SK-N-SH (cell line): Measurements from ENCODE around the gene MOB2. TPM values are rescaled to one million over a fixed set of nuclear protein-coding genes. Genes with fewer than 3 reads are reported as not detected.
"Not testable (repeated sequence)": the region's sequence is repeated elsewhere in the genome, so short reads cannot be mapped to it uniquely, and the experiment has no call there.

Experiments used
- CTCF ChIA-PET: fragments of 300-600, 350-600 bp; formaldehyde crosslinking; extraction: SDS; loops from one replicate; lab custom pipeline; 2021; lab: Yijun Ruan, JAX
- POLR2A ChIA-PET: fragments of 350-600 bp; sonication (Branson Sonifier 250); formaldehyde crosslinking; extraction: SDS; loops from one replicate; lab custom pipeline; 2020; ENCODE audit warnings: antibody characterized with exemption, inconsistent platforms; lab: Yijun Ruan, JAX
- DNase-seq: peaks from one replicate; pipeline ENCODE4 v3.0.0; 2012
- H2AFZ ChIP-seq: fragments of 200-600 bp; sonication (generic); 2 replicates; pipeline ENCODE4 v1.8.1; 2016; ENCODE audit warnings: antibody characterized with exemption, mild to moderate bottlenecking, low read depth
- H3F3A ChIP-seq: fragments of 200-600 bp; sonication (generic); replicated peaks from 2 replicates; pipeline ENCODE3; 2016; ENCODE audit warnings: antibody characterized with exemption, mild to moderate bottlenecking; ENCODE audit not compliant: insufficient read depth
- H3K27ac ChIP-seq, 2 experiments: fragments of 200-500 bp in 1 of 2; fragments of 200-600 bp in 1 of 2; sonication (Bioruptor generic) in 1 of 2; sonication (generic), shearing (Covaris generic) in 1 of 2; 2 replicates each; pipeline versions ENCODE4 v1.5.1 to v1.6.1; 2014 to 2016; ENCODE audit warnings: low read depth in 2 of 2, inconsistent platforms in 1 of 2, low read length in 1 of 2, mild to moderate bottlenecking in 1 of 2, mixed read lengths in 1 of 2
- H3K27me3 ChIP-seq: fragments of 200-600 bp; sonication (generic), shearing (Covaris generic); 2 replicates; pipeline ENCODE4 v1.6.1; 2016; ENCODE audit warnings: mixed run types; ENCODE audit not compliant: insufficient read depth
- H3K36me3 ChIP-seq, 2 experiments: fragments of 200-500 bp in 1 of 2; fragments of 200-600 bp in 1 of 2; sonication (Bioruptor generic) in 1 of 2; sonication (generic) in 1 of 2; replicated peaks in 1 of 2; 2 replicates each; pipeline versions ENCODE3 to v1.5.1; 2014 to 2016; ENCODE audit warnings: low read length in 1 of 2, mild to moderate bottlenecking in 1 of 2; ENCODE audit not compliant: insufficient read depth in 2 of 2, control insufficient read depth in 1 of 2
- H3K4me1 ChIP-seq, 2 experiments: fragments of 200-500 bp in 1 of 2; fragments of 200-600 bp in 1 of 2; sonication (Bioruptor generic) in 1 of 2; sonication (generic), shearing (Covaris generic) in 1 of 2; 2 replicates each; pipeline versions ENCODE4 v1.5.1 to v1.6.1; 2014 to 2016; ENCODE audit warnings: low read depth in 1 of 2, low read length in 1 of 2, mixed run types in 1 of 2; ENCODE audit not compliant: insufficient read depth in 2 of 2, control insufficient read depth in 1 of 2
- H3K4me2 ChIP-seq: fragments of 200-600 bp; sonication (generic), shearing (Covaris generic); 2 replicates; pipeline ENCODE4 v1.6.1; 2017; ENCODE audit warnings: mixed run types
- H3K4me3 ChIP-seq, 2 experiments: fragments of 200-500 bp in 1 of 2; fragments of 200-600 bp in 1 of 2; sonication (Bioruptor generic) in 1 of 2; sonication (generic), shearing (Covaris generic) in 1 of 2; 2 replicates each; pipeline versions ENCODE4 v1.5.1 to v1.8.1; 2014 to 2016; ENCODE audit warnings: low read depth in 2 of 2, inconsistent platforms in 1 of 2, low read length in 1 of 2, mild to moderate bottlenecking in 1 of 2, mixed read lengths in 1 of 2, moderate library complexity in 1 of 2
- H3K79me2 ChIP-seq: fragments of 200-600 bp; sonication (generic); 2 replicates; pipeline ENCODE4 v1.8.1; 2017; ENCODE audit warnings: mild to moderate bottlenecking; ENCODE audit not compliant: insufficient read depth
- H3K9ac ChIP-seq: fragments of 200-600 bp; sonication (generic); 2 replicates; pipeline ENCODE4 v1.6.1; 2017; ENCODE audit warnings: mixed run types
- H3K9me2 ChIP-seq: fragments of 200-600 bp; sonication (generic); 2 replicates; pipeline ENCODE4 v1.6.1; 2017; ENCODE audit warnings: mixed run types
- H3K9me3 ChIP-seq: fragments of 200-600 bp; sonication (generic); 2 replicates; pipeline ENCODE4 v1.6.1; 2017; ENCODE audit warnings: mixed run types, mild to moderate bottlenecking, moderate library complexity
- H4K20me1 ChIP-seq: fragments of 200-600 bp; sonication (generic); 2 replicates; pipeline ENCODE4 v1.6.1; 2017; ENCODE audit warnings: mild to moderate bottlenecking, mixed run types; ENCODE audit not compliant: insufficient read depth
- EZH2phosphoT487 ChIP-seq: fragments of 200-600 bp; sonication (generic); IDR thresholded peaks from 2 replicates; pipeline ENCODE4 v1.6.1; 2017; ENCODE audit warnings: low read depth, mixed run types, mild to moderate bottlenecking, antibody characterized with exemption, moderate library complexity, borderline replicate concordance
- GATA2 ChIP-seq: sonication (generic); formaldehyde crosslinking; IDR thresholded peaks from 2 replicates; pipeline ENCODE4 v1.5.0; 2020; ENCODE audit warnings: mild to moderate bottlenecking, missing genetic modification reagents
- NFIC ChIP-seq: IDR thresholded peaks from 2 replicates; pipeline ENCODE4 v1.4.0; 2012; ENCODE audit warnings: borderline replicate concordance
- RFX5 ChIP-seq: IDR thresholded peaks from 2 replicates; pipeline ENCODE4 v1.6.1; 2012; ENCODE audit warnings: mild to moderate bottlenecking, improper control_type of control experiment, low read length
- RXRA ChIP-seq: IDR thresholded peaks from 2 replicates; pipeline ENCODE4 v1.4.0; 2012; ENCODE audit warnings: low read depth, mild to moderate bottlenecking, borderline replicate concordance
- SIN3A ChIP-seq: IDR thresholded peaks from 2 replicates; pipeline ENCODE4 v1.6.1; 2012; ENCODE audit warnings: low read depth, mild to moderate bottlenecking, low read length, moderate library complexity, borderline replicate concordance
- TAF1 ChIP-seq: IDR thresholded peaks from 2 replicates; pipeline ENCODE4 v1.6.1; 2012; ENCODE audit warnings: low read depth, mild to moderate bottlenecking, low read length, moderate library complexity, borderline replicate concordance
- TEAD4 ChIP-seq: IDR thresholded peaks from 2 replicates; pipeline ENCODE4 v1.4.0; 2012; ENCODE audit warnings: mild to moderate bottlenecking, borderline replicate concordance; ENCODE audit not compliant: insufficient read depth
- YY1 ChIP-seq: IDR thresholded peaks from 2 replicates; pipeline ENCODE4 v1.4.0; 2012; ENCODE audit warnings: low read depth, mild to moderate bottlenecking
- WGBS: methylation state at CpG from one replicate; pipeline ENCODE4 v1.1.6; 2017; ENCODE audit warnings: low lambda C conversion rate; 5-methylcytosine and 5-hydroxymethylcytosine counted together
- polyA plus RNA-seq, 3 experiments: library from polyadenylated mRNA; depleted of rRNA; stranded (reverse); fragments of >200 nt; gene quantifications; 2 replicates each; pipeline ENCODE4 v1.2.3, GENCODE V29; 2012
- TF ChIP-seq, protein P1 (sequence below): IDR thresholded peaks from 2 replicates; pipeline ENCODE4 v1.4.0; 2012; ENCODE audit warnings: low read depth, borderline replicate concordance
- TF ChIP-seq, protein P2 (sequence below): IDR thresholded peaks from 2 replicates; pipeline ENCODE4; 2012

MOB2 gene
- polyA plus RNA-seq, 1 of the 3 experiments (the other 2 are of a cell fraction), result 45.8 TPM

DNA sequence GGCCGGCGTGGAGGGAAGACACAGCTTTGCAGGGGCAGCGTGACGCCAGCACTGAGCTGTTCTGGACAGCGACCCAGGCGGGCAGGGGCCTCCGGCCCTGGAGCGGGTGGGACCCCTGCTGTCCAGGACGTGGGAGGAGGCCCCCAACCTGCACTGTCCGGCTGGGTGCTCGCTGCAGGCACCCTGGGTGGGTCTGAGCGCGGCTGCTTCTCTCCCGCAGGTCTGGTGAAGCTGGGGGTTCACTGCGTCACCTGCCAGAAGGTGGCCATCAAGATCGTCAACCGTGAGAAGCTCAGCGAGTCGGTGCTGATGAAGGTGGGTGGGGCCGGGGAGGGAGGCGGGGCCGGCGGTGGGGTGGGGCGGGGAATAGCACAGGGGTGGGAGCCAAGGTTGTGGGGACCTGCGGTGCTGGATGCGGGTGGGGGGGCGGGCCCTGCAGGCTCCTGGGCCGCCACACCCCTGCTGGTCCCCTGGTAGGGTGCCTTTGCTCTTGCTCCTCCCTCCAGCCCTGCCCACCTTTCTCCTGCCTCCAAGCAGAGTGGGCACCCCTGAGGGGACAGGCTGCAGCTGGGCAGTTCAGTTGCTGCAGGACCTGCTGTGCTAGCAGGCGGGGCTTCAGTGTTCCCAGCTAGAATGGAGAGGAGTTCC is 50.6 kb downstream of the MOB2 start:
- peak; percentile 73 for DNase-seq
- H4K20me1 ChIP-seq, result no peaks in the 10 kb centered on the region
- H3K4me3 ChIP-seq, result no peak overlapping the region
- no peaks in the 10 kb centered on the region for H3K36me3 ChIP-seq
- WGBS, result 48% methylated on average over 15 of the region's 29 CpGs
- H3K9me3 ChIP-seq, result no peaks in the 10 kb centered on the region
- no peak overlapping the region; a peak in 1 of 4 replicates for H3K27ac ChIP-seq
- TF ChIP-seq NFIC (no peak), EZH2phosphoT487 (no peak), RFX5 (no peak), TAF1 (no peak), SIN3A (no peak), GATA2 (CRISPR knock-in tag) (no peak), YY1 (no peak), TEAD4 (no peak), RXRA (no peak)
- TF ChIP-seq, protein P1, sequence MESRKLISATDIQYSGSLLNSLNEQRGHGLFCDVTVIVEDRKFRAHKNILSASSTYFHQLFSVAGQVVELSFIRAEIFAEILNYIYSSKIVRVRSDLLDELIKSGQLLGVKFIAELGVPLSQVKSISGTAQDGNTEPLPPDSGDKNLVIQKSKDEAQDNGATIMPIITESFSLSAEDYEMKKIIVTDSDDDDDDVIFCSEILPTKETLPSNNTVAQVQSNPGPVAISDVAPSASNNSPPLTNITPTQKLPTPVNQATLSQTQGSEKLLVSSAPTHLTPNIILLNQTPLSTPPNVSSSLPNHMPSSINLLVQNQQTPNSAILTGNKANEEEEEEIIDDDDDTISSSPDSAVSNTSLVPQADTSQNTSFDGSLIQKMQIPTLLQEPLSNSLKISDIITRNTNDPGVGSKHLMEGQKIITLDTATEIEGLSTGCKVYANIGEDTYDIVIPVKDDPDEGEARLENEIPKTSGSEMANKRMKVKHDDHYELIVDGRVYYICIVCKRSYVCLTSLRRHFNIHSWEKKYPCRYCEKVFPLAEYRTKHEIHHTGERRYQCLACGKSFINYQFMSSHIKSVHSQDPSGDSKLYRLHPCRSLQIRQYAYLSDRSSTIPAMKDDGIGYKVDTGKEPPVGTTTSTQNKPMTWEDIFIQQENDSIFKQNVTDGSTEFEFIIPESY, result no peak
- TF ChIP-seq, protein P2, sequence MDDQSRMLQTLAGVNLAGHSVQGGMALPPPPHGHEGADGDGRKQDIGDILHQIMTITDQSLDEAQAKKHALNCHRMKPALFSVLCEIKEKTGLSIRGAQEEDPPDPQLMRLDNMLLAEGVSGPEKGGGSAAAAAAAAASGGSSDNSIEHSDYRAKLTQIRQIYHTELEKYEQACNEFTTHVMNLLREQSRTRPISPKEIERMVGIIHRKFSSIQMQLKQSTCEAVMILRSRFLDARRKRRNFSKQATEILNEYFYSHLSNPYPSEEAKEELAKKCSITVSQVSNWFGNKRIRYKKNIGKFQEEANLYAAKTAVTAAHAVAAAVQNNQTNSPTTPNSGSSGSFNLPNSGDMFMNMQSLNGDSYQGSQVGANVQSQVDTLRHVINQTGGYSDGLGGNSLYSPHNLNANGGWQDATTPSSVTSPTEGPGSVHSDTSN, result no peak
- H3K9me2 ChIP-seq, result no peaks in the 10 kb centered on the region
- peaks cover 0 to 30% of the 10 kb centered on the region in 2 experiments; a peak in 1 of 4 replicates for H3K4me1 ChIP-seq
- no peaks in the 10 kb centered on the region for H3F3A ChIP-seq
- no peak overlapping the region for H3K4me2 ChIP-seq
- POLR2A ChIA-PET, result no interaction called here
- H3K79me2 ChIP-seq, result no peaks in the 10 kb centered on the region
- H3K27me3 ChIP-seq, result no peaks in the 10 kb centered on the region
- no peak overlapping the region for H2AFZ ChIP-seq
- CTCF ChIA-PET, result interaction anchor here (1.1 to 1.5 kb wide), 4 partner anchors 10 to 233 kb away, joined by 3 to 5 read pairs (median 3); no protein-coding TSS in a partner anchor
- H3K9ac ChIP-seq, result no peak overlapping the region

DNA sequence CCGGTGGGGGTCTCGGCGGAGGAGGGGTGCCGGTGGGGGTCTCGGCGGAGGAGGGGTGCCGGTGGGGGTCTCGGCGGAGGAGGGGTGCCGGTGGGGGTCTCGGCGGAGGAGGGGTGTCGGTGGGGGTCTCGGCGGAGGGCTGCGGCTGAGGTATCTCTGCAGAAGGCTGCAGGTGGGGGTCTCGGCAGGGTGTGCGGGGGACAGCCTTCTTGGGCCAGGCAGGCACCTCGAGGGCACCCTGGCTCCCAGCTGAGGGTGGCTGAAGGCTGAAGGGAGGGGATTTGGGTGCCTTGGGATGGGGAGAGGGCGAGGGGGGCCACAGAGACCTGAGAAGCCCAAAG is 51.1 kb downstream of the MOB2 start:
- H3K79me2 ChIP-seq, DNase-seq, H3K36me3 ChIP-seq, H3K4me2 ChIP-seq, H3K9me3 ChIP-seq, H4K20me1 ChIP-seq, H3F3A ChIP-seq, POLR2A ChIA-PET, H3K9me2 ChIP-seq, H3K9ac ChIP-seq, H3K27ac ChIP-seq, H2AFZ ChIP-seq, H3K4me3 ChIP-seq, H3K27me3 ChIP-seq: not testable (repeated sequence)
- 68% methylated on average over 6 of the region's 20 CpGs for WGBS
- CTCF ChIA-PET, result interaction anchor here (1.2 to 1.5 kb wide), 2 partner anchors 80 to 233 kb away, joined by 3 to 5 read pairs; no protein-coding TSS in a partner anchor
- peaks cover 0 to 30% of the 10 kb centered on the region in 2 experiments; a peak in 1 of 4 replicates for H3K4me1 ChIP-seq
